Esophagus muscularis mucosa (tissue), 3 donors: ENCODE measurements around the gene XRN1.

ENCODE experiments used
- CTCF ChIP-seq, 3 experiments: fragments of 200-600 bp in 2 of 3; fragments of 450-650 bp in 1 of 3; sonication (generic) in 2 of 3; IDR thresholded peaks; one replicate each; pipeline ENCODE4 v1.5.1; 2017 to 2019; ENCODE audit warnings: antibody characterized with exemption in 3 of 3, mild to moderate bottlenecking in 2 of 3, moderate library complexity in 1 of 3
- EP300 ChIP-seq: sonication (generic); formaldehyde crosslinking; IDR thresholded peaks from one replicate; pipeline ENCODE4 v1.6.1; 2017; ENCODE audit warnings: antibody characterized with exemption

GRCh38 chr3:142489572-142490323 lies 41.9 kb upstream of the XRN1 start:
- TF ChIP-seq CTCF (IDR thresholded peaks at IDR 0.05) (no peak), EP300 (no peak)
